ENCODE results near the gene RPS6KL1. TPM values are rescaled to one million over a fixed set of nuclear protein-coding genes. Genes with fewer than 3 reads are reported as not detected.

The RPS6KL1 gene
- total RNA-seq, 2 experiments from 2014 or later = 12.5 to 12.7 TPM

GRCh38 chr14:74947353-74948227, 24.5 kb upstream of the RPS6KL1 start:
- no peaks in the 10 kb centered on the region for H3K9me3 Mint-ChIP-seq
- ATAC-seq (ENCODE audit: poor library complexity) (no peak), DNase-seq (no peak)
- ChIA-PET CTCF (interaction anchor here (1.4 to 1.7 kb wide), 2 partner anchors 87 to 141 kb away, joined by 4 to 6 read pairs; no protein-coding TSS in a partner anchor), POLR2A (no interaction called here)
- Histone ChIP-seq H3K4me3 (ENCODE audit: low read length) (no peak overlapping the region), H3K4me1 (ENCODE audit: insufficient read depth, low read length) (peaks cover 17% of the 10 kb centered on the region), H3K36me3 (ENCODE audit: insufficient read depth, low read length) (no peaks in the 10 kb centered on the region), H3K27ac (ENCODE audit: low read depth in 1 of 2, low read length in 2 of 2) (no peak overlapping the region), H3K27me3 (ENCODE audit: control insufficient read depth in 1 of 2, insufficient read depth in 2 of 2, low read length in 2 of 2) (peaks cover 0 to 3% of the 10 kb centered on the region in 2 experiments), H3K9me3 (ENCODE audit: control insufficient read depth in 1 of 2, insufficient read depth in 1 of 2, low read length in 2 of 2) (no peaks in the 10 kb centered on the region)
- H3K27ac Mint-ChIP-seq = no peak overlapping the region
- intact Hi-C loops (cut with DNase I, micrococcal nuclease) = loop anchor here (2.0 to 5.0 kb wide), 4 partner anchors 55 to 355 kb away; partner anchors contain the start of gene EIF2B2 (in 2 of the 2)
- TF ChIP-seq CTCF (IDR thresholded peaks at IDR 0.05) = no peak
- H3K4me1 Mint-ChIP-seq (ENCODE audit: low read depth) = peaks cover 19% of the 10 kb centered on the region
- H3K27me3 Mint-ChIP-seq = peaks cover 11% of the 10 kb centered on the region
- no peaks in the 10 kb centered on the region for H3K36me3 Mint-ChIP-seq (ENCODE audit: low read depth)
- no peak overlapping the region for H3K4me3 Mint-ChIP-seq

- intact Hi-C loops (cut with DNase I, micrococcal nuclease) = loop anchor here (1.0 to 5.0 kb wide), 5 partner anchors 56 to 356 kb away; partner anchors contain the start of gene EIF2B2 (in 2 of the 2)
- POLR2A ChIA-PET = no interaction called here
Measured at GRCh38 chr14:74946659-74947281, 23.7 kb upstream of the RPS6KL1 start.

More at GRCh38 chr14:74946659-74947281, 23.7 kb upstream of the RPS6KL1 start:
- TF ChIP-seq CTCF (IDR thresholded peaks at IDR 0.05) = peak; percentile 57
- DNase-seq (no peak), ATAC-seq (ENCODE audit: poor library complexity) (no peak)
- no peak overlapping the region for H3K4me3 Mint-ChIP-seq
- H3K27me3 Mint-ChIP-seq = peaks cover 10% of the 10 kb centered on the region
- Histone ChIP-seq H3K36me3 (ENCODE audit: insufficient read depth, low read length) (no peaks in the 10 kb centered on the region), H3K4me3 (ENCODE audit: low read length) (no peak overlapping the region), H3K9me3 (ENCODE audit: control insufficient read depth in 1 of 2, insufficient read depth in 1 of 2, low read length in 2 of 2) (no peaks in the 10 kb centered on the region), H3K27me3 (ENCODE audit: control insufficient read depth in 1 of 2, insufficient read depth in 2 of 2, low read length in 2 of 2) (no peaks in the 10 kb centered on the region), H3K4me1 (ENCODE audit: insufficient read depth, low read length) (peaks cover 25% of the 10 kb centered on the region), H3K27ac (ENCODE audit: low read depth in 1 of 2, low read length in 2 of 2) (no peak overlapping the region)
- H3K9me3 Mint-ChIP-seq = no peaks in the 10 kb centered on the region
- no peaks in the 10 kb centered on the region for H3K36me3 Mint-ChIP-seq (ENCODE audit: low read depth)
- no peak overlapping the region for H3K27ac Mint-ChIP-seq
- CTCF ChIA-PET = interaction anchor here (0.7 to 2.4 kb wide), 8 partner anchors 8 to 331 kb away, joined by 3 to 15 read pairs (median 4); partner anchors contain the start of gene PGF
- H3K4me1 Mint-ChIP-seq (ENCODE audit: low read depth) = peaks cover 26% of the 10 kb centered on the region
